PC-3 (cell line): ENCODE results near the gene MAP2K3. TPM values are rescaled to one million over a fixed set of nuclear protein-coding genes. Genes with fewer than 3 reads are reported as not detected.

Experiments used
- ATAC-seq: fragments of 200-7000 bp; cut with Tn5 transposase; 2 replicates; pipeline ENCODE4 v1.9.1; 2020; ENCODE audit warnings: mild to moderate bottlenecking, moderate library complexity
- Bru-seq: library from RNA; stranded (reverse); fragments of 400-500 nt; gene quantifications from one replicate; lab custom pipeline; 2021; lab: Mats Ljungman, UMichigan
- BruChase-seq, 2 experiments: library from RNA; stranded (reverse); fragments of 400-500 nt; gene quantifications; one replicate each; lab custom pipeline; 2021; lab: Mats Ljungman, UMichigan
- BruUV-seq: library from RNA; stranded (reverse); fragments of 400-500 nt; replicated peaks from 2 replicates; lab custom pipeline; 2021; lab: Mats Ljungman, UMichigan
- CTCF ChIA-PET: fragments of 300-600 bp; sonication (Branson Sonifier 250); formaldehyde crosslinking; loops from one replicate; lab custom pipeline; 2022; ENCODE audit warnings: antibody characterized with exemption; lab: Charles Lee
- POLR2A ChIA-PET: fragments of 300-600 bp; sonication (Branson Sonifier 250); formaldehyde crosslinking; loops from one replicate; lab custom pipeline; 2022; ENCODE audit warnings: antibody characterized with exemption; ENCODE audit not compliant: unreplicated experiment; lab: Charles Lee
- DNase-seq: peaks from one replicate; pipeline ENCODE4 v3.0.0-alpha.2; 2015
- H2AFZ ChIP-seq: fragments of 300-600 bp; sonication (generic); 2 replicates; pipeline ENCODE4 v1.6.0; 2016; ENCODE audit warnings: antibody characterized with exemption, low read length
- H3F3A ChIP-seq: fragments of 300-600 bp; sonication (generic); one replicate; pipeline ENCODE4 v1.6.0; 2017; ENCODE audit warnings: antibody characterized with exemption, low read length, control low read depth, mild to moderate bottlenecking; ENCODE audit not compliant: unreplicated experiment
- H3K27ac ChIP-seq: fragments of 300-600 bp; sonication (generic); 2 replicates; pipeline ENCODE4 v1.5.1; 2016; ENCODE audit warnings: mild to moderate bottlenecking, low read length
- H3K27me3 ChIP-seq: fragments of 300-600 bp; sonication (generic); 2 replicates; pipeline ENCODE4 v1.6.1; 2016; ENCODE audit warnings: low read length, mixed read lengths
- H3K36me3 ChIP-seq: fragments of 300-600 bp; sonication (generic); 2 replicates; pipeline ENCODE4 v1.6.1; 2016; ENCODE audit warnings: low read depth, mixed run types, low read length, mixed read lengths
- H3K4me1 ChIP-seq: fragments of 300-600 bp; sonication (generic); 2 replicates; pipeline ENCODE4 v1.5.1; 2016; ENCODE audit warnings: low read length; ENCODE audit not compliant: insufficient read depth
- H3K4me2 ChIP-seq: fragments of 300-600 bp; sonication (generic); 2 replicates; pipeline ENCODE4 v1.6.0; 2016; ENCODE audit warnings: low read length
- H3K4me3 ChIP-seq: fragments of 300-600 bp; sonication (generic); 2 replicates; pipeline ENCODE4 v1.5.1; 2016; ENCODE audit warnings: mild to moderate bottlenecking, low read length, mixed read lengths
- H3K79me2 ChIP-seq: fragments of 300-600 bp; sonication (generic); 2 replicates; pipeline ENCODE4 v1.6.1; 2017; ENCODE audit warnings: low read length, mixed read lengths
- H3K9ac ChIP-seq: fragments of 300-600 bp; sonication (generic); 2 replicates; pipeline ENCODE4 v1.6.0; 2016; ENCODE audit warnings: mild to moderate bottlenecking, low read length
- H3K9me2 ChIP-seq: fragments of 300-600 bp; sonication (generic); replicated peaks from 2 replicates; pipeline ENCODE4 v1.6.1; 2016; ENCODE audit warnings: mixed run types, low read length, mixed read lengths
- H3K9me3 ChIP-seq: fragments of 300-600 bp; sonication (generic); 2 replicates; pipeline ENCODE4 v1.6.1; 2016; ENCODE audit warnings: low read length, mixed read lengths
- H4K20me1 ChIP-seq: fragments of 300-600 bp; sonication (generic); 2 replicates; pipeline ENCODE4 v1.6.1; 2016; ENCODE audit warnings: low read length, mixed read lengths
- CTCF ChIP-seq: fragments of 300-600 bp; sonication (generic); conservative IDR thresholded peaks from 2 replicates; pipeline ENCODE4 v1.5.1; 2017; ENCODE audit warnings: antibody characterized with exemption, low read depth, mild to moderate bottlenecking, low read length
- EZH2 ChIP-seq: fragments of 300-600 bp; sonication (generic); IDR thresholded peaks from one replicate; pipeline ENCODE4 v1.6.1; 2017; ENCODE audit warnings: antibody characterized with exemption, mild to moderate bottlenecking, low read length; ENCODE audit not compliant: unreplicated experiment
- EZH2phosphoT487 ChIP-seq: fragments of 300-600 bp; sonication (generic); IDR thresholded peaks from 2 replicates; pipeline ENCODE4 v1.6.1; 2018; ENCODE audit warnings: mild to moderate bottlenecking, antibody characterized with exemption, low read length, borderline replicate concordance
- intact Hi-C: fragments of 100-400 bp; cut with micrococcal nuclease; formaldehyde crosslinking; loops from 2 replicates; pipeline ENCODE4 v1.9.0; 2023
- long read RNA-seq: library from polyadenylated mRNA; unstranded; transcript quantifications from one replicate; pipeline ENCODE4 v2.0.0, GENCODE V29; 2021; ENCODE audit not compliant: unreplicated experiment
- total RNA-seq: library from RNA; depleted of rRNA; stranded (reverse); fragments of >200 nt; gene quantifications from 2 replicates; pipeline ENCODE4 v1.2.3, GENCODE V29; 2014; rRNA removed

Gene MAP2K3
- total RNA-seq (54.0 and 75.2 TPM in 2 replicates), Bru-seq, nascent RNA (percentile 71 among the genes with signal in this experiment), BruChase-seq, experiment 1, labeled RNA remaining after a 6-hour chase (percentile 87 among the genes with signal in this experiment), BruChase-seq, experiment 2, labeled RNA remaining after a 2-hour chase (percentile 82 among the genes with signal in this experiment)
- long read RNA-seq, transcript MAP2K3-202 (12 exons, 2,303 nt): major isoform, 37 of 62 reads
- long read RNA-seq, transcript MAP2K3-205 (3 exons, 927 nt): minor isoform, 9 of 62 reads
- long read RNA-seq, partial matches to known transcripts: 2 of 62 reads
- long read RNA-seq, other reads (novel, unspliced or antisense): 11 of 62 reads

DNA sequence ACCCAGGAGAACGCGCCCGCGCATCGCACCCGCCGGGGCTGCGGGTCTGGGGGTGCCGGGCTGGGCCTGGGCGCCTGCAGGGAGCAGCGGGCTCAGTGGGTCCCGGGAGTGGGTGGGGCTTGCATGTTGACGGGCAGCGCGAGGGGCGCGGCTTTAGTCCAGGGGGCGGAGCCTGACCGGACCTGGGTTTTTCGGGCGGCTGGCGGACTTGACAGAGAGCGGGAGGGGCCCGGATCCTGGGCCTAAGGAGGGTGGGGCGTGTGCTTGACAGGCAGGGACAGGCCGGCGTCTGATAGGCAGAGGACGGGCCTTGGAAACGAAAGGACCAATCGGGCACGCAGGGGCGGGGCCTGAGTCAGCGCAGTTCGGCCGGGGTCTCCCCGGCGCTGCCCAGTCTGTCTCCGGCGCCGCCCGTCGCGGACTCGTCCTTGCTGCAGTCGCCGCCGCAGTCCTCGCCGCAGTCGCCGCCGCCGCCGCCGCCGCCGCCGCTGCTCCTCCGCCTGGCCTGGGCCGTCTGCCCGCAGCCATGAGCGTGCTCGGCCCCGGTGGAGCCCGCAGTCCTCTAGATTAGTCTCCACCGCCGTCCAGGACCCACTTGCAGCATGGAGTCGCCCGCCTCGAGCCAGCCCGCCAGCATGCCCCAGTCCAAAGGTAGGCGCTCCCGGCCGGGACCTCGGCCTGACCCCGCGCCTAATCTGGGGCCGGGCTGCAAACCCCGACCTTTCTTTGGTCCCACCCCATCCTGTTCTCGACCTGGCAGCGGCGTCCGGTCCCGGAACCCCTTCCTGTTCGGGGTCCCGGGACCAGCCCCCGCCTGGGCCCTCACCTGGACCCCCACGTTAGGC is at the start of gene MAP2K3:
Gene MAP2K3, plus strand, starts transcription at position 393 of the 845 bp plus-strand sequence. Its CDS starts 210 bp downstream, at position 603.
- ChIA-PET CTCF (interaction anchor here (0.6 kb wide), 1 partner anchor 173 kb away, joined by 13 read pairs; no protein-coding TSS in a partner anchor), POLR2A (no interaction called here)
- Histone ChIP-seq H3K9ac (peak within 1 kb of the TSS; percentile 89), H3K79me2 (peaks cover 48% of the 10 kb centered on the region), H2AFZ (peak within 1 kb of the TSS; percentile 82), H3K27me3 (no peaks in the 10 kb centered on the region), H3K4me1 (peaks cover 50% of the 10 kb centered on the region), H3K4me2 (peak within 1 kb of the TSS; percentile 92), H3K4me3 (peak within 1 kb of the TSS; percentile 87), H3F3A (no peaks in the 10 kb centered on the region), H4K20me1 (peaks cover 35% of the 10 kb centered on the region), H3K9me2 (no peaks in the 10 kb centered on the region), H3K27ac (peak within 1 kb of the TSS; percentile 96), H3K36me3 (no peaks in the 10 kb centered on the region), H3K9me3 (no peaks in the 10 kb centered on the region)
- BruUV-seq: no TSS peak
- ATAC-seq (peak; percentile 62), DNase-seq (peak; percentile 99)
- intact Hi-C loops: no loop called here
- TF ChIP-seq EZH2: no peak
- TF ChIP-seq CTCF: no peak
- TF ChIP-seq EZH2phosphoT487: no peak

DNA sequence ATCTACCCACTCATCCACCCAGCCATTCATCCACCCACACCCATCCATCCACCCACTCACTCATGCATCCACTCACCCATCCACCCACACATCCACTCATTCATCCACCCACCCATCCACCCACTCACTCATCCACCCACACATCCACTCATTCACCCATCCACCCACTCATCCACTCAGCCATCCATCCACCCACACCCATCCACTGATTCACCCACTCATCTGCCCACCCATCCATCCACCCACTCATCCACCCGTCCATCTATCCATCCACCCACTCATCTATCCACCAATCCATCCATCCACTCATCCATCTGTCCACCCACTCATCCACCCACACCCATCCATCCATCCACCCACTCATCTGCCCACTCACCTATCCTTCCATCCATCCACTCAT is 48.6 kb upstream of the MAP2K3 start:
- no peak for ATAC-seq
- DNase-seq: no peak
- no peak overlapping the region for H2AFZ ChIP-seq
- TF ChIP-seq EZH2phosphoT487 (no peak), EZH2 (no peak), CTCF (no peak)
- H3K27ac ChIP-seq: no peak overlapping the region
- no peaks in the 10 kb centered on the region for H3K79me2 ChIP-seq
- no peaks in the 10 kb centered on the region for H3K27me3 ChIP-seq
- no peaks in the 10 kb centered on the region; the same call in 1 of the 2 replicates for H3K36me3 ChIP-seq
- CTCF ChIA-PET: no interaction called here
- BruUV-seq: no TSS peak
- H3K9me3 ChIP-seq: no peaks in the 10 kb centered on the region
- intact Hi-C loops: no loop called here
- H4K20me1 ChIP-seq: no peaks in the 10 kb centered on the region
- no peak overlapping the region for H3K4me2 ChIP-seq
- H3K4me3 ChIP-seq: no peak overlapping the region
- H3K9me2 ChIP-seq: no peaks in the 10 kb centered on the region
- H3F3A ChIP-seq: no peaks in the 10 kb centered on the region
- POLR2A ChIA-PET: no interaction called here
- no peak overlapping the region for H3K9ac ChIP-seq
- no peaks in the 10 kb centered on the region for H3K4me1 ChIP-seq
